Dermis blood vessel endothelial cell (primary cell): ENCODE data around the gene SLC1A4. TPM values are rescaled to one million over a fixed set of nuclear protein-coding genes. Genes with fewer than 3 reads are reported as not detected.

Experiments
- total RNA-seq: library from RNA; depleted of rRNA; stranded (reverse); fragments of >200 nt; gene quantifications from 2 replicates; pipeline ENCODE4 v1.2.3, GENCODE V29; 2014

The SLC1A4 gene
- total RNA-seq, 1 donor from 2014 or later: 12.3 TPM

Other genes with a start within 250 kb of the SLC1A4 start
- 38.5 and 44.4 TPM in 2 replicates for gene CEP68, start 67.0 kb downstream of the SLC1A4 start, total RNA-seq
- gene RAB1A, start 140.7 kb downstream of the SLC1A4 start, total RNA-seq: 62.5 and 141 TPM in 2 replicates
- gene ACTR2, start 238.4 kb downstream of the SLC1A4 start, total RNA-seq: 107 and 193 TPM in 2 replicates